DND-41 (cell line): ENCODE measurements around the gene ACTR1A.

Experiments
- ATAC-seq: fragments of 200-7000 bp; cut with Tn5 transposase; 3 replicates; pipeline ENCODE4 v1.9.1; 2021; ENCODE audit warnings: low read depth; ENCODE audit not compliant: insufficient read depth
- DNase-seq: peaks from one replicate; pipeline ENCODE4 v3.0.0-alpha.2; 2020
- H2AFZ ChIP-seq: 2 replicates; pipeline ENCODE4 v1.6.0; 2012; ENCODE audit warnings: low read depth, low read length
- H3K27ac ChIP-seq: 2 replicates; pipeline ENCODE4 v1.5.1; 2012; ENCODE audit warnings: low read length, inconsistent platforms
- H3K27me3 ChIP-seq: fragments of 200-600 bp; sonication (generic); 2 replicates; pipeline ENCODE4 v1.6.0; 2012; ENCODE audit warnings: low read length, mild to moderate bottlenecking, inconsistent platforms; ENCODE audit not compliant: insufficient read depth, poor library complexity
- H3K36me3 ChIP-seq: 2 replicates; pipeline ENCODE4 v1.5.1; 2012; ENCODE audit warnings: low read length, inconsistent platforms; ENCODE audit not compliant: insufficient read depth
- H3K4me1 ChIP-seq: 2 replicates; pipeline ENCODE4 v1.5.1; 2012; ENCODE audit warnings: mild to moderate bottlenecking, low read length; ENCODE audit not compliant: insufficient read depth
- H3K4me2 ChIP-seq: 2 replicates; pipeline ENCODE4 v1.6.0; 2012; ENCODE audit warnings: mild to moderate bottlenecking, moderate library complexity, low read length, inconsistent platforms; ENCODE audit not compliant: insufficient read depth
- H3K4me3 ChIP-seq, 2 experiments: fragments of 200-600 bp in 1 of 2; shearing (Covaris generic) in 1 of 2; 2 replicates each; pipeline ENCODE4 v1.5.1; 2012 to 2016; ENCODE audit warnings: inconsistent platforms in 2 of 2, low read length in 2 of 2, mild to moderate bottlenecking in 2 of 2, low read depth in 1 of 2, moderate library complexity in 1 of 2
- H3K79me2 ChIP-seq: 2 replicates; pipeline ENCODE4 v1.6.0; 2012; ENCODE audit warnings: low read length, inconsistent platforms; ENCODE audit not compliant: insufficient read depth
- H3K9ac ChIP-seq: 2 replicates; pipeline ENCODE4 v1.6.0; 2012; ENCODE audit warnings: low read depth, mild to moderate bottlenecking, inconsistent platforms, low read length, moderate library complexity
- H3K9me3 ChIP-seq: 2 replicates; pipeline ENCODE4 v1.5.1; 2012; ENCODE audit warnings: low read length, moderate library complexity, mild to moderate bottlenecking, inconsistent platforms; ENCODE audit not compliant: insufficient read depth, severe bottlenecking
- H4K20me1 ChIP-seq: 2 replicates; pipeline ENCODE4 v1.6.0; 2012; ENCODE audit warnings: low read length; ENCODE audit not compliant: insufficient read depth
- EZH2 ChIP-seq: IDR thresholded peaks from 3 replicates; pipeline ENCODE4 v1.6.1; 2012; ENCODE audit warnings: borderline replicate concordance, low read depth, mild to moderate bottlenecking, moderate library complexity, low read length, inconsistent platforms; ENCODE audit not compliant: severe bottlenecking
- TF ChIP-seq, protein P1 (sequence below): IDR thresholded peaks from 2 replicates; pipeline ENCODE4 v1.5.1; 2012; ENCODE audit warnings: borderline replicate concordance, low read length, moderate library complexity, mild to moderate bottlenecking; ENCODE audit not compliant: poor library complexity, severe bottlenecking; ENCODE audit errors: extremely low read depth

The ACTR1A gene

DNA sequence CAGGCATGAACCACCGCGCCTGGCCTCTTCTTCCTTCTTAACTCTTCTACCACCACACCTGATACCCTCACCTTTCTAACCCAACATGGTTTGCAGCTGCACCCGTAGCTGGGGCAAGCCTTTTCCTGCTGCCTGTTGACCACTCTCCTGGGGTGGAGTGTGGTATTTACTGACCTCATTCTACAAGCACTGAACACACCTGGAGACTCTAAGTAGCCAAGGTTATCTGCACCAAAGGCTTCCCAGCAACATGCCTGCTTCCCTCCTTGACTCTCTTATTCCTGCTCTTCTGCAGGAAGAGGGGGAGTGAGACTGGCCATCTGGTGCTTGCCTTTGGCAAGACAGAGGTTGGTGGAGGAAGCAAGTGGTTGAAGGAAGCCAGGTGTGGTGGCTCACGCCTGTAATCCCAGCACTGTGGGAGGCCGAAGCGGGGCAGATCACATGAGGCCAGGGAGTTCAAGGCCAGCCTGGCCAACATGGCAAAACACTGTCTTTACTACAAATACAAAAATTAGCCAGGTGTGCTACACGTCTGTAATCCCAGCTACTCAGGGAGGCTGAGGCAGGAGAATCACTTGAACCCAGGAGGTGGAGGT lies 10.1 kb downstream of the ACTR1A start:
- Histone ChIP-seq H3K4me2 (no peak overlapping the region), H3K4me3 (no peak overlapping the region), H3K27me3 (no peaks in the 10 kb centered on the region), H2AFZ (no peak overlapping the region), H3K4me1 (no peaks in the 10 kb centered on the region), H4K20me1 (peaks cover 57% of the 10 kb centered on the region), H3K9ac (no peak overlapping the region), H3K9me3 (no peaks in the 10 kb centered on the region), H3K79me2 (peaks cover 68% of the 10 kb centered on the region), H3K27ac (peak overlapping the region; percentile 12; the same call in 1 of the 2 replicates), H3K36me3 (peaks cover 61% of the 10 kb centered on the region)
- no peak for TF ChIP-seq EZH2
- TF ChIP-seq, protein P1, sequence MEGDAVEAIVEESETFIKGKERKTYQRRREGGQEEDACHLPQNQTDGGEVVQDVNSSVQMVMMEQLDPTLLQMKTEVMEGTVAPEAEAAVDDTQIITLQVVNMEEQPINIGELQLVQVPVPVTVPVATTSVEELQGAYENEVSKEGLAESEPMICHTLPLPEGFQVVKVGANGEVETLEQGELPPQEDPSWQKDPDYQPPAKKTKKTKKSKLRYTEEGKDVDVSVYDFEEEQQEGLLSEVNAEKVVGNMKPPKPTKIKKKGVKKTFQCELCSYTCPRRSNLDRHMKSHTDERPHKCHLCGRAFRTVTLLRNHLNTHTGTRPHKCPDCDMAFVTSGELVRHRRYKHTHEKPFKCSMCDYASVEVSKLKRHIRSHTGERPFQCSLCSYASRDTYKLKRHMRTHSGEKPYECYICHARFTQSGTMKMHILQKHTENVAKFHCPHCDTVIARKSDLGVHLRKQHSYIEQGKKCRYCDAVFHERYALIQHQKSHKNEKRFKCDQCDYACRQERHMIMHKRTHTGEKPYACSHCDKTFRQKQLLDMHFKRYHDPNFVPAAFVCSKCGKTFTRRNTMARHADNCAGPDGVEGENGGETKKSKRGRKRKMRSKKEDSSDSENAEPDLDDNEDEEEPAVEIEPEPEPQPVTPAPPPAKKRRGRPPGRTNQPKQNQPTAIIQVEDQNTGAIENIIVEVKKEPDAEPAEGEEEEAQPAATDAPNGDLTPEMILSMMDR: no peak
- DNase-seq (no peak), ATAC-seq (no peak)

DNA sequence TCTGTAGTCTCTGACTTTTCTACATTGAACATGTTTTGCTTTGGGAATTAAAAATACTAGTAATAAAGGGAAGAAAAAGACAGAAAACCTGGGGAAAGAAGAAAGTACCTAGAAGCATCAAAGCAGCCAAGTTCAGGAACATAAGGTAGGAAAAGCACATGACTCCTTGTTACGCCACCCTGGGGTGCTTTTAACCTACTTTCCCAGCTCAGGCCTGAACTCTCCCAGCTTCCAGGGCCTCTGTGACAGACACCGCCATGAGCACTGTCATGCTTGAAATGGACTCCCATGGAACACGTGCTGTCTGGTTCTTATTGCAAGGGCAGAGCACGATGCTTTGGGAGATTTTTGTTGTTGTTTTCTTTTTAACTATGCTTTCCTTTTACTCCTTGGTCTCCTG lies 11.4 kb downstream of the ACTR1A start:
- ATAC-seq: no peak
- Histone ChIP-seq H3K27me3 (no peaks in the 10 kb centered on the region), H3K79me2 (peaks cover 55% of the 10 kb centered on the region)

DNA sequence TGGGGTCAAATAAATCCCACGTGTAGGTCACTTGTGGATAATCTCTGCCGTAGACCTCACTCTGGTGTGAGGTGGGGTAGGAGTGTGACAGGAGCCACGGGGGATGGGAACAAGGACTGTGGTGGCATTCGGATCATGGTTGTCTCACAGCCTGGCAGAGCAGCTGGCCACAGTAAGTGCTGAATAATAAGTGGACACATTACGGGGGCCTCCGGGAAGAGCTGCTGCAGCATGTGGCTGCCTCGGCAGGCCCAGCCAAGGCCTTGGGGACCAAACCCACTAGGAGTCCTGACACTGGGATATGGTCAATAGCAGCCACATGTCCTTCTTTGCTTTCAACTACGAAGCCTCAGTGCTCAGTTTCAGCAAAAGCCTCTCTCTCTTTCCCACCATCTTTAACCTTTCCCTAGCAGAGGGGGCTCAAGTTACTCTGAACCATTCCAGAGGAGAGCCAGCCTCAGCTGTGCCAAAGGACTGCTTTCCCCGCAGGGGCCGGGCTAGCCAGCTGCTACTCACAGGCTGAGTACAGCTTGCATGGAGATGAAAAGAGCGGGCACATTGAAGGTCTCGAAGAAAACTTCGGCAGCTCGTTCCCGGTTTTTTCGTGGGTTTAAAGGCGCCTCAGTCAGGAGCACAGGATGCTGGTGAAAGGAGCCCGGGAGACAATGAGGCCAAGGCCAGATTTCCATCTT lies 17.3 kb downstream of the ACTR1A start:
- no peaks in the 10 kb centered on the region for H3K27me3 ChIP-seq
- TF ChIP-seq, protein P1: no peak
- H3K9me3 ChIP-seq: no peaks in the 10 kb centered on the region
- no peak overlapping the region for H3K4me3 ChIP-seq
- no peak overlapping the region for H3K4me2 ChIP-seq
- no peak overlapping the region for H2AFZ ChIP-seq
- H3K27ac ChIP-seq: no peak overlapping the region
- H3K4me1 ChIP-seq: no peaks in the 10 kb centered on the region
- peaks cover 25% of the 10 kb centered on the region for H4K20me1 ChIP-seq
- ATAC-seq: no peak
- H3K79me2 ChIP-seq: peaks cover under 1% of the 10 kb centered on the region
- peaks cover 94% of the 10 kb centered on the region for H3K36me3 ChIP-seq
- DNase-seq: no peak
- H3K9ac ChIP-seq: no peak overlapping the region

More for the DNA sequence above, 11.4 kb downstream of the ACTR1A start:
- H3K9ac ChIP-seq: no peak overlapping the region
- DNase-seq: no peak
- no peak overlapping the region for H2AFZ ChIP-seq
- H3K9me3 ChIP-seq: no peaks in the 10 kb centered on the region
- no peak overlapping the region for H3K4me3 ChIP-seq
- H3K4me1 ChIP-seq: no peaks in the 10 kb centered on the region
- H3K36me3 ChIP-seq: peaks cover 66% of the 10 kb centered on the region
- peaks cover 45% of the 10 kb centered on the region for H4K20me1 ChIP-seq
- no peak overlapping the region for H3K27ac ChIP-seq
- TF ChIP-seq, protein P1: no peak
- no peak for TF ChIP-seq EZH2
- no peak overlapping the region for H3K4me2 ChIP-seq
